ENCODE data around the gene CDK6. TPM values are rescaled to one million over a fixed set of nuclear protein-coding genes. Genes with fewer than 3 reads are reported as not detected.
A peak's percentile ranks its signal among the peaks of the same experiment; 100 is the strongest.

The CDK6 gene
- total RNA-seq, 6 experiments from 2014 or later, result 6.9 to 23.7 (median 17.0) TPM

- WGBS (ENCODE audit: insufficient coverage, low coverage, low lambda C conversion rate, missing lambda C conversion rate), result 30% methylated on average over 3 of the region's 3 CpGs
- Histone ChIP-seq H3K27me3 (no peaks in the 10 kb centered on the region), H3K4me1 (peaks cover 0 to 4% (median 0%) of the 10 kb centered on the region in 4 donors), H3K9me3 (no peaks in the 10 kb centered on the region), H3K27ac (no peak overlapping the region), H3K36me3 (no peaks in the 10 kb centered on the region), H3K4me3 (no peak overlapping the region)
- peak in 2 of 4 donors; percentile 19 to 30 for ATAC-seq
- intact Hi-C loops (cut with DNase I), result no loop called here
- TF ChIP-seq CTCF (IDR thresholded peaks at IDR 0.05) (no peak), POLR2A (IDR thresholded peaks at IDR 0.05) (no peak)
- no peak for DNase-seq
Observed at GRCh38 chr7:92682903-92683539, 153.4 kb downstream of the CDK6 start.

- H3K4me1 ChIP-seq, result peaks cover 0 to 4% (median 0%) of the 10 kb centered on the region in 4 donors
- H3K9me3 ChIP-seq, result no peaks in the 10 kb centered on the region
- 68% methylated on average over 5 of the region's 5 CpGs for WGBS (ENCODE audit: insufficient coverage, low coverage, low lambda C conversion rate, missing lambda C conversion rate)
- TF ChIP-seq CTCF (IDR thresholded peaks at IDR 0.05), result no peak
- no peak for TF ChIP-seq POLR2A (IDR thresholded peaks at IDR 0.05)
- no peaks in the 10 kb centered on the region for H3K27me3 ChIP-seq
- intact Hi-C loops (cut with DNase I), result no loop called here
- ATAC-seq (no peak), DNase-seq (no peak)
- H3K27ac ChIP-seq, result no peak overlapping the region
- no peak overlapping the region for H3K4me3 ChIP-seq
- H3K36me3 ChIP-seq, result no peaks in the 10 kb centered on the region
Observed at GRCh38 chr7:92682330-92682729, 154.0 kb downstream of the CDK6 start.

- H3K4me1 ChIP-seq, result peaks cover 0 to 4% (median 0%) of the 10 kb centered on the region in 4 donors
- no peak overlapping the region for H3K4me3 ChIP-seq
- TF ChIP-seq POLR2A (IDR thresholded peaks at IDR 0.05) (no peak), CTCF (IDR thresholded peaks at IDR 0.05) (no peak)
- 88% methylated on average over 5 of the region's 5 CpGs for WGBS (ENCODE audit: insufficient coverage, low coverage, low lambda C conversion rate, missing lambda C conversion rate)
- no peak overlapping the region for H3K27ac ChIP-seq
- H3K36me3 ChIP-seq, result no peaks in the 10 kb centered on the region
- intact Hi-C loops (cut with DNase I), result no loop called here
- H3K9me3 ChIP-seq, result no peaks in the 10 kb centered on the region
- DNase-seq, result no peak
- no peak for ATAC-seq
- no peaks in the 10 kb centered on the region for H3K27me3 ChIP-seq
Observed at GRCh38 chr7:92681633-92682032, 154.7 kb downstream of the CDK6 start.

- Histone ChIP-seq H3K4me1 (peaks cover 0 to 4% (median 0%) of the 10 kb centered on the region in 4 donors), H3K27me3 (no peaks in the 10 kb centered on the region), H3K4me3 (no peak overlapping the region), H3K36me3 (no peaks in the 10 kb centered on the region), H3K27ac (no peak overlapping the region), H3K9me3 (no peaks in the 10 kb centered on the region)
- ATAC-seq (no peak), DNase-seq (no peak)
- WGBS (ENCODE audit: insufficient coverage, low coverage, low lambda C conversion rate, missing lambda C conversion rate), result 100% methylated on average over 1 of the region's 1 CpG
- intact Hi-C loops (cut with DNase I), result no loop called here
- no peak for TF ChIP-seq CTCF (IDR thresholded peaks at IDR 0.05)
- no peak for TF ChIP-seq POLR2A (IDR thresholded peaks at IDR 0.05)
Observed at GRCh38 chr7:92680442-92680841, 155.9 kb downstream of the CDK6 start.

Data from right lobe of liver (tissue), 6 donors.